HT-29 (cell line): ENCODE data around the gene PRR36. TPM values are rescaled to one million over a fixed set of nuclear protein-coding genes. Genes with fewer than 3 reads are reported as not detected.
"Not testable (repeated sequence)": the region's sequence is repeated elsewhere in the genome, so short reads cannot be mapped to it uniquely, and the experiment has no call there.

Source experiments
- DNase-seq: peaks from one replicate; pipeline ENCODE4 v3.0.0-alpha.2; 2015; ENCODE audit warnings: low spot score
- total RNA-seq: library from RNA; depleted of rRNA; stranded (reverse); fragments of >200 nt; shearing (Covaris generic); gene quantifications from 2 replicates; pipeline ENCODE4 v1.2.3, GENCODE V29; 2014

The PRR36 gene
- total RNA-seq, 1 experiment from 2014 or later, result 0.31 TPM

- no peak for DNase-seq
Observed at GRCh38 chr19:7860714-7861618, 13.2 kb downstream of the PRR36 start.

DNA sequence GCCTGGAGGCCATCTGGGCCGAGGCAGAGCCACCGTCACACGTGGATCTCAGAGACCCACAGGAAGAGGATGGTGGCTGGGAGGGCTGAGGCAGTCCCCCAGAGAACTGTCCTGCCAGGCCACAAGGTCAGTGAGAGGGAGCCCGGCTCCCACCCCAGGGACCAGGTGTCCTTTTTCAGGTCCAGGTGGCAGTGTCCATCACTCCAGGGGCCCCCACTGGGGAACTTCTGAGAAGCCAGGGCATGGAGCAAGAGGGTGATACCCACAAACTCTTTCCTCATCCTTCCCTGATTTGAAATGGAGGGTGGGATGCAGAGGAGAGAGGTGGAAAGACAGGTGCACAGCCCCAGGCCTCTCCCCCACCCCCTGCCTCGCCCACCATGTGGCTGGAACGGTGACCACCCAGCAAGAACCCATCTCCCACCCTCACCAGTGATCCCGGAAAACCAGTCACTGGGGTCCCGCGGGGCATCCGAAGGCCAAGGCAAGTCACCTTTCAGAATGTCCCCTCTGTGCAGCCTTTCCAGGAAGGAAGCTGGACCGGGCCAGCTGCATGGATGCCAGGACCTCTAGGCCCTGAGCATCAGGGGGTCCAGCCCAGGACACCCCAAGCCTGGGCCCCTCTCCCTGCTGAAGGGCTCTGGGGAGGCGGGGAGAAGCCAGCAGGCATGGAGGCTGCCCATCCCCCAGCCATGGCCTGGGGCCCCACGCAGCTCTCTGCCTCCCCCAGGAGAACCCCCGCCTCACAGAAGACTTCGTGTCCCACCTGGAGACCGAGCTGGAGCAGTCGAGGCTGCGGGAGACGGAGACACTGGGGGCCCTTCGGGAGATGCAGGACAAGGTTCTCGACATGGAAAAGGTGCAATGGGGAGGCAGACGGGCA is 14.1 kb downstream of the PRR36 start:
- no peak for DNase-seq

GRCh38 chr19:7859087-7859486 is 15.1 kb downstream of the PRR36 start:
- not testable (repeated sequence) for DNase-seq

DNA sequence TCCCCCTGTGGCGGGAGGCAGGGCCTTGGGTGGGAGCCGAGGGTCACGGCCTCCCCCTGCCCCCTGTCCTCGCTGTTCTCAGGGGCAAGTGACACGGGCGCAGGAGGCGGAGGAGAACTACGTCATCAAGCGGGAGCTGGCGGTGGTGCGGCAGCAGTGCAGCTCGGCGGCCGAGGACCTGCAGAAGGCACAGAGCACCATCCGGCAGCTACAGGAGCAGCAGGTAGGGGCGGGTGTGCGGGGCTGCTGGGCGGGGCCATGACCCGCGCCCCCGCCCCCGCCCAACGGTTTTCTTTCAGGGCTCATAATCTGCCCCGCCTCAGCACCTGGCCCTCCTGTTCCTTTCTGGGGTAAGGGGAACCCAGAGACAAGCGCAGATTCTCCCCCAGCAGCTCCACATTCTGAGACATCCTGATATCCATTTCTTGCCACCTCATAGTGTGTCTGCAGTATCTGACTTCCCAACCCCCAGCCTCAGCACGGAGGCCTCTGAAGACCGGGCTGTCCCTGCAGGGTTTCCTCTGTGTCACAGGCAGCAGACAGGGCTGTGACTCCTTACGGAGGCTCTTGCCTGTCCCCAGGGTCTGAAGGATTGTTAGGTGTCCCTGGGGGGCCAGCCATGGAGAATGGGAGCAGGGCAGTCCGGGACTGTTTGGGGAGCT is 15.9 kb downstream of the PRR36 start:
- no peak for DNase-seq

GRCh38 chr19:7857727-7858108 is 16.5 kb downstream of the PRR36 start:
- no peak for DNase-seq

DNA sequence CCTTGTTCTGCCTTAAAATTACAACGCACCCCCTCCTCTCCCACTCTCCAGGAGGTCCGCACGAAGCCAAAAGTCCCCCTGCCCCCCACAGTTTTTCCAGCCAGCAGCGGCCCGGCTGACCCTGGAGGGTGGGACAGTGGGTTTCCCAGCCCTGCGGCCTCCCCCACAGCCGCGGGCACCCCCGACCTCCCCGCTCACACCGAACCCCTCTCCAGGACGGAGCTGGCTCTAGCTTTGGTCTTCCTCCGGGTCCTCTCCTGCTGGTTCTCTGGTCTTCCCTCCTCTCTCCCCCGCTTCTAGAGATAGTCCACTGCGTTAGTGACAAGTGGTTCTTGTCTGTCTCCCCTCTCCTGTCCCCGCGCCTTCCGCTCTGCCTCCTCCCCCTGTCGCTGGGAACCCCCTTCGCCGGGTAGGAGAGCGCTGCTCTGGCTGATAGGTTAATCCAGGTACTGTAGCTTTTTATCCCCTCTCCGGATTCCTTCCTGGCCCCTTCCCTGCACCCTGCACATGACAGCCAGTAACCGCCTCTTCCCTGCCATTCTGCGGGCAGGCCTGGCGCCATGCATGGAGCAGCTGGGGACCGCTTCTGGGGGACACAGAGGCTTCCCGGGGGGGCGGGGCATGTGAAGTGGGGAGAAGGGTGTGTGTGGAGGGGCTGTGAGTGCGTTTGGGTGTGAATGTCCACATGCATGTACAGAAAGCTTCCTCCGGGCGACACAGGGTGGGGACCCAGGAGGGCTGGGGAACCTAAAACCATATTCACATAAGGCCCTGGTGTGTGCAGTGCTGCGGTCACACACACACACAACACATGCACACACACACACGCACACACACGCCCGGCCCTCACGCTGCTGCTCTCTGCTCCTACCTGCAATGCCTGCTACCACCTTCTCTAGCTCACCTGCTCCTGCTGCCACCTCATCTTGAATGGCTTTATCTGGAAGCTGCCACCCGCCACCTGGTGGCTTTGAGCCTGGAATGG is 17.2 kb downstream of the PRR36 start:
- DNase-seq, result no peak

GRCh38 chr19:7856109-7856591 is 18.0 kb downstream of the PRR36 start:
- no peak for DNase-seq

- DNase-seq, result no peak
Observed at GRCh38 chr19:7855426-7856108, 18.6 kb downstream of the PRR36 start.

DNA sequence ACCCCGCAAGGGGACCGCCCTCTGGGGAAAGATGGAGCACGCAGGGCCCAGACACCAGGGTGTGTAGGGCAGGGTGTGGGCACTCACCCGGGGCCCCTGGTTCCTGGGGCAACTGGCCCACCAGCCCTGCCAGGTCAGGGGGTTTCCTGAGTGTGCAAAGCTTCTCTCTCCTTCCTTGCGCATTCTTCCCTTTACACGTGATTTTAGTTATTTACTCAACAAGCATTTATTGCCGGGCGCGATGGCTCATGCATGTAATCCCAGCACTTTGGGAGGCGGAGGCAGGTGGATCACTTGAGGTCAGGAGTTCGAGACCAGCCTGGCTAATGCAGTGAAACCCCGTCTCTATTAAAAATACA is 20.4 kb downstream of the PRR36 start:
- DNase-seq, result no peak

DNA sequence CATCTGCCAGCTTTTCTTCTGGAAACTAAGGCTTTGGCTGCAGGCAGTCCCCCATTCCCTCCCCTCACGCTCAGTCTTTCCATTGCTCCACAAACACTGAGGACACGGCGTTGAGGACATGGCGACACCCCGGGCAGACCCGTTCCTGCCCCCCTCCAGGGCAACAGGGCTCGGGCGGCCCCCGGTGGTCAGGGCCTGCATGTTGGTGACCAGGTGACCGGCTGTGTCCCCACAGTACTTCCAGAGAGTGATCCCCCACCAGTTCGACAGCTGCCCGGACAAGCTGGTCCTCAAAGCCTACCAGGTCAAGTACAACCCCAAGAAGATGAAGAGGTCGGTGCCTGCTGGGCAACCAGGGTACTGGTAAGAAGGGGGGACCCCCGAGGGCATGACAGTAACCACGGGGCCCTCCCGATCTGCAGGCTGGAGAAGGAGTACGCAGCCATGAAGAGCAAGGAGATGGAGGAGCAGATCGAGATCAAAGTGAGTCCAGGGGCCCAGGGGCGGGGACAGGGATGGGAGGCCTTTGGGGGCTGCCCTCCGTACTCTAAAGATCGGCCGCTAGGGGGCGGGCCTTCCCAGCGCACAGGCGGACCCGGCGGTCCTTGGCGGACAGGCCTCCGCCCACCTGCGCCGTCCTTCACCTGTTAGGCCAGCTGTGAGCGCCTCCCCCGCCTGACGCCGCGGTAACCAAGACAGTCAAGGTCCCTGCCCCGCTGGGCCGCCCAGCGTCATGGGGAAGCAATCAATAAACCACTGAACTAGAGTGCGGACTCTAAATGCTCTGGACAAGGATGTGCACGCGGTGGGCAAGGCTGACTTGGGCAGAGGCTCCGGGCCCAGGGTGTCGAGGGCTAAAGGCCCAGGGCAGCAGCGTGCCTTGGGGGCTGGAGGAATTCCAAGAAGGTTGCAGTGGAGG is 21.1 kb downstream of the PRR36 start:
- DNase-seq, result peak; percentile 87

DNA sequence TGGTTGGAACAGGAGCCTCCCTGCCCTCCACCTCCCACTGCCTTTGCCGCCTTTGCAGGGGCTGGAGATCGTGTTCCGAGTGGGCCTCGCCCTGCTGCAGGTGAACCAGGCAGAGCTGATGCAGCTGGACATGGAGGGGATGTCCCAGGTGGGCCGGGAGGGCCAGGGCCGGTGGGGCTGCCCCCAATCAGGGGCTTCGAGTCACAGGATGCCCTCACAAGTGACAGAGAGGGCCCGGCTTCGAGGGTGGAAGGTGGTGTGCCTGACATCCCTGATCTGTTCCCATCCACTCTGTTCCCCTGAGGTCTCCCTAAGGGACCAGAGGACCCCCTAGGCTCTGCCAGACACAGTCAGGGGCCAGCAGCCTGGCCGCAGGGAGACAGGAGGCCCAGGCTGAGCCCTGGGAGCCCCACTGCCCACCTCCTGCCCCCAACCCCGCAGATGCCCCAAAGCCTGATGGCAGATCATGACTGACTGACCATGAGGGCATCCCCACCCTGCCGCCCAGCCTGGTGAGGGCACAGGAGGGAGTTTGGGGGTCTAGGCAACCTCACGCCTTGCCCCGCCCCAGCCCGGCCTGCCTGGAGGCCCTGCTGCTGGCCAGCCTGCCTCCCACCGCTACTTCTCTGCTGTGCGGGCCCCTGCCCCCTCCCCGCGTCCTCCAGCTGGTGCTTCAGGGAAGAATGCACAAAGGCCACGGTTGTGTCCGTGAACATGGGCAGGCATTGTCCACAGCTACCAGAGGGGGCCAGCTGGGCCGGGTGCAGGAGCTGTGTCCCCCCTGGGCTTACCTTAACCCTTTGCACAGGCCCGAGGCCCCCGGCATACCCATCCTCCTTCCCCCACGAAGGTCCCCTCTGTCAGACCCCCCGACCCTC is 22.3 kb downstream of the PRR36 start:
- DNase-seq, result no peak

DNA sequence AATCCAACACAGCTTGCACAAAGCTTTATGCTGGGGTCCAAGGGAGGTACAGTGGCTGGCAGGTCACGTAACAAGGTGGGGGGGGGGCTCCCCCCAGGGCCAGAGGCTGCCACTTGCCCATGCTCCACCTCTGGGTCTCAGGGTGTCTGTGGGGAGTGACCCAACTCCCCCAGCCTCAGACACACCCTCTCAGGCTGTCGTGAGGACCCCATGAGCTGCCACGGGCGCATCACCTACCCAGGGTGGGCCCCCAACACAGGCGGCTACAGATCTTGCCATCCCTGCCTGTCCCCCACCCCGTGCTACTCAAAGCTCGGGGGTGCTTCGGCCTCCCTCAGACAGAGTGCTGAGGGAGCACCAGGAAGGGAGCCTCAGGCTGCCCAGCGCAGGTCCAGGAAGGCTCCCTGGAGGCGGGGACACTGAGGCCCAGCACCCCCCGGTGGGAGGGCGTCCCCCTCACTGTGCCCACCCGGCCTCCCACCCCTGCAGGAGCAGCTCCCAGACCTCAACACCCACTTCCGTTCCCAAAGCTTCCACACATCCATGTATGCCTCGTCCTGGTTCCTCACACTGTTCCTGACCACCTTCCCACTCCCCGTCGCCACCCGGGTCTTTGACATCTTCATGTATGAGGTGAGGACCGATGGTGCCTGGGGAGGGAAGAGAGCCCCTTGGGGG is 23.1 kb downstream of the PRR36 start:
- DNase-seq, result no peak

DNA sequence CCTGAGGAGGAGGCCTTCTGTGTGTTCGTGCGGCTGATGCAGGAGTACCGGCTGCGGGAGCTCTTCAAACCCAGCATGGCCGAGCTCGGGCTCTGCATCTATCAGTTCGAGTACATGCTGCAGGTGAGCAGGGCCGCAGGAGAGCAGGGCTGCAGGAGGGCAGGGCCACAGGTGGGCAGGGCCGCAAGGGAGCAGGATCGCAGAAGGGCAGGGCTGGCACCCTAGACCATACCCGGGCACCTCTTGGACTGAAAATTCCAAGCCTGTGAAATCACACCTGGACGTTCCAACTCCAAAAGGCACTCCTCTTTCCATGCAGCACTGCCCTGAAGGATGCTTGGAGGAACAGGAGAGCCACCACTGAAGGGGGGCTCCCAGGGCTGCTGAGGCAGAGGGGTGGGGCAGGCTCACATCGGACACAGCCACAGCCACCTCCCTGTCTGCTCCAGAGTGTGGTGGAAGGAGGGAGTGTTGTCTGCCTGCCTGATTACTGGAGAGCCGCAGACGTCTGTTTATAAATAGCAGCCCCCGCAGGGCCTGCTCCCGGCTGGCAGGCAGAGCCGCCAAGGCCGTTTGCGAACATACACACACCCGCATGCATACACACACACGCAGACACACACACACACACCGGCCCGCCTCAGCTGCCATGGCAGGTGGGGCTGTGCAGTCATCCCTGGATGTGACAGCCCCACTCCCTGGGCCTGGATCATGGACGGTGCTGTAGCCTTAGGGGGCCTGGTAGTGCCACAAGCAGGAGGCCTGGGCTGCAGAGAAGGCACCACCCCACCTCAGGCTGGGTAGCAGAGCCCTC is 24.0 kb downstream of the PRR36 start:
- DNase-seq, result no peak

GRCh38 chr19:7849631-7849999 is 24.6 kb downstream of the PRR36 start:
- DNase-seq, result no peak

- DNase-seq, result no peak
Observed at GRCh38 chr19:7848779-7849457, 25.3 kb downstream of the PRR36 start.

- DNase-seq, result no peak
Observed at GRCh38 chr19:7847664-7848063, 26.5 kb downstream of the PRR36 start.
